Measurements from ENCODE around the gene STMND1. TPM values are rescaled to one million over a fixed set of nuclear protein-coding genes. Genes with fewer than 3 reads are reported as not detected.

The STMND1 gene
- total and polyA plus RNA-seq, 10 of the 15 experiments (the other 5 are each of a cell fraction or from before 2014, with no cell fraction given), result 0.15 TPM; not detected in 9

- Histone ChIP-seq H3K79me2 (ENCODE audit: control insufficient read depth, insufficient read depth, low read length) (no peaks in the 10 kb centered on the region), H3K36me3 (ENCODE audit: control insufficient read depth in 2 of 2, insufficient read depth in 2 of 2, low read length in 1 of 2) (no peaks in the 10 kb centered on the region), H3K9me3 (replicated peaks; ENCODE audit: control insufficient read depth, insufficient read depth, low read length) (no peaks in the 10 kb centered on the region), H3K4me3 (no peak overlapping the region), H3K9ac (ENCODE audit: control insufficient read depth, insufficient read depth, low read length) (no peak overlapping the region), H3K27me3 (replicated peaks in 1 of 2; ENCODE audit: control insufficient read depth in 2 of 2, insufficient read depth in 2 of 2, low read length in 1 of 2) (no peaks in the 10 kb centered on the region), H3K4me1 (ENCODE audit: control insufficient read depth, insufficient read depth, low read length) (no peaks in the 10 kb centered on the region), H4K20me1 (ENCODE audit: control insufficient read depth, insufficient read depth) (no peaks in the 10 kb centered on the region), H3K4me2 (ENCODE audit: control insufficient read depth, insufficient read depth) (no peak overlapping the region), H3K27ac (ENCODE audit: control insufficient read depth, insufficient read depth) (no peak overlapping the region), H2AFZ (ENCODE audit: control insufficient read depth, low read depth, low read length) (no peak overlapping the region)
- intact Hi-C loops (cut with micrococcal nuclease; ENCODE audit: unreplicated experiment) (no loop called here), in situ Hi-C loops (cut with MboI) (no loop called here)
- BruUV-seq (replicated peaks), result no TSS peak
- ChIA-PET SMC1A (ENCODE audit: uncharacterized antibody, unreplicated experiment) (no interaction called here), RAD21 (ENCODE audit: unreplicated experiment) (no interaction called here), POLR2A (interaction anchor here (0.6 kb wide), 1 partner anchor 170 kb away, joined by 3 read pairs; no protein-coding TSS in a partner anchor), CTCF (no interaction called here)
- no peak for DNase-seq (ENCODE audit: low read depth, low spot score)
- ATAC-seq, result no peak
- FAIRE-seq, result no peak
- TF ChIP-seq, protein P1, sequence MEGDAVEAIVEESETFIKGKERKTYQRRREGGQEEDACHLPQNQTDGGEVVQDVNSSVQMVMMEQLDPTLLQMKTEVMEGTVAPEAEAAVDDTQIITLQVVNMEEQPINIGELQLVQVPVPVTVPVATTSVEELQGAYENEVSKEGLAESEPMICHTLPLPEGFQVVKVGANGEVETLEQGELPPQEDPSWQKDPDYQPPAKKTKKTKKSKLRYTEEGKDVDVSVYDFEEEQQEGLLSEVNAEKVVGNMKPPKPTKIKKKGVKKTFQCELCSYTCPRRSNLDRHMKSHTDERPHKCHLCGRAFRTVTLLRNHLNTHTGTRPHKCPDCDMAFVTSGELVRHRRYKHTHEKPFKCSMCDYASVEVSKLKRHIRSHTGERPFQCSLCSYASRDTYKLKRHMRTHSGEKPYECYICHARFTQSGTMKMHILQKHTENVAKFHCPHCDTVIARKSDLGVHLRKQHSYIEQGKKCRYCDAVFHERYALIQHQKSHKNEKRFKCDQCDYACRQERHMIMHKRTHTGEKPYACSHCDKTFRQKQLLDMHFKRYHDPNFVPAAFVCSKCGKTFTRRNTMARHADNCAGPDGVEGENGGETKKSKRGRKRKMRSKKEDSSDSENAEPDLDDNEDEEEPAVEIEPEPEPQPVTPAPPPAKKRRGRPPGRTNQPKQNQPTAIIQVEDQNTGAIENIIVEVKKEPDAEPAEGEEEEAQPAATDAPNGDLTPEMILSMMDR (IDR thresholded peaks at IDR 0.05 in 2 of 3, conservative IDR thresholded peaks at IDR 0.05 in 1 of 3; ENCODE audit: control insufficient read depth in 2 of 3, extremely low read depth in 1 of 3, insufficient read depth in 1 of 3, low read depth in 3 of 3, low read length in 3 of 3), result no peak
- TF ChIP-seq NR2C1 (IDR thresholded peaks at IDR 0.05), result no peak
- no peak for TF ChIP-seq CREB1 (IDR thresholded peaks at IDR 0.05; ENCODE audit: low read depth)
- no peak for TF ChIP-seq EP300 (IDR thresholded peaks at IDR 0.05; ENCODE audit: borderline replicate concordance in 1 of 2, control insufficient read depth in 1 of 2, low read depth in 2 of 2, low read length in 2 of 2)
- no peak for TF ChIP-seq CBX3 (IDR thresholded peaks at IDR 0.05; ENCODE audit: borderline replicate concordance, low read depth)
- TF ChIP-seq, protein P2, sequence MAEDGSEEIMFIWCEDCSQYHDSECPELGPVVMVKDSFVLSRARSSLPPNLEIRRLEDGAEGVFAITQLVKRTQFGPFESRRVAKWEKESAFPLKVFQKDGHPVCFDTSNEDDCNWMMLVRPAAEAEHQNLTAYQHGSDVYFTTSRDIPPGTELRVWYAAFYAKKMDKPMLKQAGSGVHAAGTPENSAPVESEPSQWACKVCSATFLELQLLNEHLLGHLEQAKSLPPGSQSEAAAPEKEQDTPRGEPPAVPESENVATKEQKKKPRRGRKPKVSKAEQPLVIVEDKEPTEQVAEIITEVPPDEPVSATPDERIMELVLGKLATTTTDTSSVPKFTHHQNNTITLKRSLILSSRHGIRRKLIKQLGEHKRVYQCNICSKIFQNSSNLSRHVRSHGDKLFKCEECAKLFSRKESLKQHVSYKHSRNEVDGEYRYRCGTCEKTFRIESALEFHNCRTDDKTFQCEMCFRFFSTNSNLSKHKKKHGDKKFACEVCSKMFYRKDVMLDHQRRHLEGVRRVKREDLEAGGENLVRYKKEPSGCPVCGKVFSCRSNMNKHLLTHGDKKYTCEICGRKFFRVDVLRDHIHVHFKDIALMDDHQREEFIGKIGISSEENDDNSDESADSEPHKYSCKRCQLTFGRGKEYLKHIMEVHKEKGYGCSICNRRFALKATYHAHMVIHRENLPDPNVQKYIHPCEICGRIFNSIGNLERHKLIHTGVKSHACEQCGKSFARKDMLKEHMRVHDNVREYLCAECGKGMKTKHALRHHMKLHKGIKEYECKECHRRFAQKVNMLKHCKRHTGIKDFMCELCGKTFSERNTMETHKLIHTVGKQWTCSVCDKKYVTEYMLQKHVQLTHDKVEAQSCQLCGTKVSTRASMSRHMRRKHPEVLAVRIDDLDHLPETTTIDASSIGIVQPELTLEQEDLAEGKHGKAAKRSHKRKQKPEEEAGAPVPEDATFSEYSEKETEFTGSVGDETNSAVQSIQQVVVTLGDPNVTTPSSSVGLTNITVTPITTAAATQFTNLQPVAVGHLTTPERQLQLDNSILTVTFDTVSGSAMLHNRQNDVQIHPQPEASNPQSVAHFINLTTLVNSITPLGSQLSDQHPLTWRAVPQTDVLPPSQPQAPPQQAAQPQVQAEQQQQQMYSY (CRISPR knock-in tag; IDR thresholded peaks at IDR 0.05), result no peak
- TF ChIP-seq BACH1 (IDR thresholded peaks at IDR 0.05; ENCODE audit: borderline replicate concordance), result no peak
- no peak for TF ChIP-seq KDM1A (IDR thresholded peaks at IDR 0.05; ENCODE audit: borderline replicate concordance)
- TF ChIP-seq ZNF207 (IDR thresholded peaks at IDR 0.05; ENCODE audit: borderline replicate concordance), result no peak
- TF ChIP-seq BHLHE40 (IDR thresholded peaks at IDR 0.05; ENCODE audit: borderline replicate concordance in 1 of 2, low read depth in 2 of 2, low read length in 1 of 2), result no peak
- no peak for TF ChIP-seq MLLT1 (IDR thresholded peaks at IDR 0.05)
- TF ChIP-seq POU2F2 (IDR thresholded peaks at IDR 0.05; ENCODE audit: borderline replicate concordance, low read depth, low read length), result no peak
- no peak for TF ChIP-seq BRCA1 (IDR thresholded peaks at IDR 0.05; ENCODE audit: low read depth, low read length)
- no peak for TF ChIP-seq HCFC1 (IDR thresholded peaks at IDR 0.05; ENCODE audit: low read length)
- 16% methylated on average over 5 of the region's 5 CpGs for WGBS (ENCODE audit: insufficient coverage, insufficient replicate concordance, low lambda C conversion rate, missing lambda C conversion rate)
These were observed 77.8 kb downstream of the STMND1 start for GRCh38 chr6:17179530-17180073.

All from GM12878 (cell line).